Fibroblast of the aortic adventitia (primary cell): Measurements from ENCODE around the gene FBXO8. TPM values are rescaled to one million over a fixed set of nuclear protein-coding genes. Genes with fewer than 3 reads are reported as not detected.

Experiments
- DNase-seq: peaks from one replicate; pipeline ENCODE4 v3.0.0-alpha.2; 2010; ENCODE audit warnings: low read depth
- H3K4me3 ChIP-seq: 2 replicates; pipeline ENCODE4 v1.5.1; 2011; ENCODE audit warnings: low read depth, mild to moderate bottlenecking, control low read depth, low read length, moderate library complexity
- total RNA-seq: library from RNA; depleted of rRNA; stranded (reverse); fragments of >200 nt; gene quantifications from 2 replicates; pipeline ENCODE4 v1.2.3, GENCODE V29; 2012; ENCODE audit warnings: low replicate concordance
- TF ChIP-seq, protein P1 (sequence below): IDR thresholded peaks from 2 replicates; pipeline ENCODE4 v1.5.1; 2011; ENCODE audit warnings: mild to moderate bottlenecking, low read length, control low read depth, inconsistent platforms; ENCODE audit not compliant: insufficient read depth

Gene FBXO8
- total RNA-seq, 1 donor = 39.1 TPM

DNA sequence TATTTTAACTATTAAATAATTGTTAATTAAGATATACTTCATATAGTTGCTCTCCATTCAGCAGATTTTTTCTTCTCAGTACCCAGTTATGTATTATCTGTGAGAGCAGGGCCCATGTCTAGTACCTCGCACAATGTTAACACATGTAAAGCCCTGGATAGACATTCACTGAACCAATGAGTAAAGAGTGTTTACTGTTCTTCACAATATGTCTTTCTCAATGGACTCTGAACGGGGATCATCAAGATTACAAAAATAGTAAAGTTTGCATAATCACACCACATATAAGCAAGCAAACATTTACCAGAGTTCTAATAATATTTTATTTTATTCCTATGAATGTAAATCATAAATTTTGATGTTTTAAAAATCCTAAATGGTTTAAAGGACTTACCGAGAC lies 47.1 kb downstream of the FBXO8 start:
- no peak overlapping the region for H3K4me3 ChIP-seq
- TF ChIP-seq, protein P1, sequence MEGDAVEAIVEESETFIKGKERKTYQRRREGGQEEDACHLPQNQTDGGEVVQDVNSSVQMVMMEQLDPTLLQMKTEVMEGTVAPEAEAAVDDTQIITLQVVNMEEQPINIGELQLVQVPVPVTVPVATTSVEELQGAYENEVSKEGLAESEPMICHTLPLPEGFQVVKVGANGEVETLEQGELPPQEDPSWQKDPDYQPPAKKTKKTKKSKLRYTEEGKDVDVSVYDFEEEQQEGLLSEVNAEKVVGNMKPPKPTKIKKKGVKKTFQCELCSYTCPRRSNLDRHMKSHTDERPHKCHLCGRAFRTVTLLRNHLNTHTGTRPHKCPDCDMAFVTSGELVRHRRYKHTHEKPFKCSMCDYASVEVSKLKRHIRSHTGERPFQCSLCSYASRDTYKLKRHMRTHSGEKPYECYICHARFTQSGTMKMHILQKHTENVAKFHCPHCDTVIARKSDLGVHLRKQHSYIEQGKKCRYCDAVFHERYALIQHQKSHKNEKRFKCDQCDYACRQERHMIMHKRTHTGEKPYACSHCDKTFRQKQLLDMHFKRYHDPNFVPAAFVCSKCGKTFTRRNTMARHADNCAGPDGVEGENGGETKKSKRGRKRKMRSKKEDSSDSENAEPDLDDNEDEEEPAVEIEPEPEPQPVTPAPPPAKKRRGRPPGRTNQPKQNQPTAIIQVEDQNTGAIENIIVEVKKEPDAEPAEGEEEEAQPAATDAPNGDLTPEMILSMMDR = no peak
- DNase-seq = no peak

DNA sequence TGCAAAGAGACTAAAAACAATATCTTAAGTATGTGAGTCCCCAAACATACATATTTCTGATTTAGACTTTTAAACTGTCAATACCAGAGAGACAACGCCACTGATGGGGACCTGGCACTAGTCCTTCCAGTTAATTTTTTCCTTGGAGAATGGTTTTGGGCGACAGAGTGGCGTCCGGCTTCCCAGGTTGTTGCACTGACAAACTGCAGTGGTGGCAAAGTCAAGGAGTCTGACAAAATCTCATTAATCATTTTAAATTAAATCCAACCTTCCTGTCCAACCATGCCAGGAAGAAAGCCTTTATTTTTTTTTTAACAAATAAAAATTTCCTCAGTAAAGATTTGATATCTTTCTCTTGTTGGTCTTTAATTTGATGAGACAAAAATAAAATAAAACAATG lies 52.8 kb downstream of the FBXO8 start:
- DNase-seq = no peak
- TF ChIP-seq, protein P1 = no peak
- H3K4me3 ChIP-seq = no peak overlapping the region

DNA sequence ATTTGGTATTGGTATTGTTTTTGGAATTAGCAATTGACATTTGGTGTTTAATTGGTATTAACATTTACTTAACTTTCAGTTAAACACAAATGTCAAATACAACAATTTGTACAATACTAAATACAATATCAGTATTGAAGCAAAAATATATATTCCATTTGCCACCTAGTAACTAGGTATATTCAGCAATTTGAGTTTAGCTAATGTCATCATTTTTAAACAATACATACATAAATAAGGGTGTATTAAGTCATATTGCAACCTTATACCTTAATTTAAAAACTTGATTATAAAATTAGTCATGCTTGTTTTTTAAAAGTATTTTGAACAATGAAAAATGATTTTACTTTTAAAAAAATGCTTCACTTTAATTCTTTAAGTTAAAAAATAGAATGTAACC lies 53.3 kb downstream of the FBXO8 start:
- no peak overlapping the region for H3K4me3 ChIP-seq
- TF ChIP-seq, protein P1 = no peak
- no peak for DNase-seq

DNA sequence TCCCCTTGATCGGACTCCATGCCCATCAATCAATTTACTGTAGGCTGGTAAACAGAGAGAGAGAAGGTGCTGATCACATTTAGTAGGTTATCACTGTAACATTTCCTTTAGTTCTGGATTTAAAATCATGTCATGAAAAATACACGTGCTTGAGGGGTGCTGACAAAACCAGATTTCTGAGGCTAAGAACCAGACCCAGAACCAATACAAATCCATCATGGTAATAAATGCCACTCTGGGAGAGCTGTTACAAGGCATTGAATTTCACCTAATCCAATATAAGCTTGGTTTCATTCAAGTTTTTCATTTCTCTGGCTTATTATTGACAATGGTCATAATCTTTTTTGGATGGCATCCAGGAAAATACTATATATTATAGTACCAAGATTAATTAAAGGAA lies 54.5 kb downstream of the FBXO8 start:
- TF ChIP-seq, protein P1 = no peak
- DNase-seq = no peak
- H3K4me3 ChIP-seq = no peak overlapping the region

DNA sequence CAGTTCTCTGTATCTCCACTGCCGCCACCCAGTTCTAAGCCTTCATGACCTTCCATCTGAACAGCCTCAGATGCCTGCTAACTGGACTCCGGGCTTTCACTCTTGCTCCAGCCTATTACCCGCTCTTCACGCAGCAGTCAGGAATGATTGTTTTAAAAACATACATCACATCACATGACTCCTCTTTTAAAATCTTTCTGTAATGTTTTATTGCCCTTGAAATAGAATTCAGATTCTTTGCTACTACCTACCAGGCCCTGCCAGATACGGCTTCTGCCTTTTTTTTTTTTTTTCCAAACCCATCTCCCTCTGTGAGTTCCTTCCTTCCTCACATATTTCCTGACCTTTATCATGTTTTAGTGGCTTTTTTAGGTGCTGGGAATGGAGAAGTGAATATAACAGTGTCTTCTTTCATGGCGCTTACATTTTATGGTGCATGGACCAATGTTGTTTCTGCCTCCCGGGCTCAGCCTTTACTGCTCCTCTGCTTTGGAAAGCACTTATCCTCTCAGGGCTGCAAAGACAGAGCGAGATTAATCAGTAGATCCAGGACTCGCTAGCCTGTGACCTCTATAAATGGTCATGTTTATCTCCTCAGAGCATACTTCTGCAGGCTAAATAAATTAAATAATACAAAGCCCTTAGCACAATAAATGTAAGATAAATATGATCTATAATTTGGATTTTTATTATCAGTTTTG lies 58.0 kb downstream of the FBXO8 start:
- DNase-seq = no peak
- H3K4me3 ChIP-seq = no peak overlapping the region
- TF ChIP-seq, protein P1 = no peak

DNA sequence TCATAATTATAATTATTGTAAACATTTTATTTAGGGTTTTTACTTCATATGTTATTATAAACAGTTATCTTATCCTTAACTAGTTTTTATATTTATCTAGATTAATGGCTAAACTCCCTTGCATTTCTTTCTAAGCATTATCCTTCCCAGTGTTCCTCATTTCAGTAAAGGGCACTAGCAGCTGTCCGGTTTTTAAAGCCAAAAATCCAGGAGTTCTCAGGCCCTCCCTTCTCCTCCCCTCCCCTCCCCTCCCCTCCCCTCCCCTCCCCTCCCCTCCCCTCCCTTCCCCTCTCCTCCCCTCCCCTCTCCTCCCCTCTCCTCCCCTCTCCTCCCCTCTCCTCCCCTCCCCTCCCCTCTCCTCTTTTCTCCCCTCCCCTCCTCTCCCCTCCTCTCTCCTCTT lies 58.9 kb downstream of the FBXO8 start:
- TF ChIP-seq, protein P1 = no peak
- no peak overlapping the region for H3K4me3 ChIP-seq
- DNase-seq = no peak
